K562 (cell line): Measurements from ENCODE around the gene TMSB10.

Experiments
- CTCF ChIP-seq, 3 experiments: IDR thresholded peaks in 2 of 3; conservative IDR thresholded peaks in 1 of 3; 2 replicates each; pipeline ENCODE4 v1.5.1; 2011 to 2012; ENCODE audit warnings: low read length in 3 of 3, mild to moderate bottlenecking in 3 of 3, control low read depth in 2 of 3, improper control_type of control experiment in 1 of 3, inconsistent platforms in 1 of 3, low read depth in 1 of 3, mixed read lengths in 1 of 3, moderate library complexity in 1 of 3; ENCODE audit not compliant: insufficient read depth in 2 of 3
- HDAC6 ChIP-seq: IDR thresholded peaks from 2 replicates; pipeline ENCODE4 v1.6.1; 2012; ENCODE audit warnings: low read depth, mild to moderate bottlenecking, control low read depth, inconsistent platforms, low read length, moderate library complexity
- JUND ChIP-seq, 2 experiments: IDR thresholded peaks; 2 replicates in 1 of 2; 3 replicates in 1 of 2; pipeline ENCODE4 v1.6.1; 2011; ENCODE audit warnings: borderline replicate concordance in 2 of 2, low read depth in 2 of 2, low read length in 2 of 2, improper control_type of control experiment in 1 of 2, missing biosample characterization in 1 of 2, missing genetic modification characterization in 1 of 2, missing genetic modification reagents in 1 of 2
- MAZ ChIP-seq, 2 experiments: fragments of 450-650 bp in 1 of 2; sonication (generic) in 1 of 2; formaldehyde crosslinking; IDR thresholded peaks in 1 of 2; conservative IDR thresholded peaks in 1 of 2; 2 replicates each; pipeline versions ENCODE4 v1.4.0 to v1.5.0; 2020; ENCODE audit warnings: mild to moderate bottlenecking in 1 of 2, missing genetic modification reagents in 1 of 2
- NCOA1 ChIP-seq: fragments of 450-650 bp; IDR thresholded peaks from 2 replicates; pipeline ENCODE4 v1.6.1; 2016; ENCODE audit warnings: low read depth
- NKRF ChIP-seq: fragments of 450-650 bp; IDR thresholded peaks from 2 replicates; pipeline ENCODE4 v1.6.1; 2016; ENCODE audit warnings: borderline replicate concordance
- RUNX1 ChIP-seq: sonication (generic); IDR thresholded peaks from 2 replicates; pipeline ENCODE4 v1.6.1; 2016; ENCODE audit warnings: antibody characterized with exemption, low read depth
- ZBTB26 ChIP-seq: fragments of 450-650 bp; formaldehyde crosslinking; IDR thresholded peaks from 2 replicates; pipeline ENCODE4 v1.4.0; 2022; ENCODE audit warnings: missing genetic modification characterization
- ZBTB40 ChIP-seq, 2 experiments: fragments of 450-650 bp in 1 of 2; sonication (generic) in 1 of 2; formaldehyde crosslinking in 1 of 2; IDR thresholded peaks; 2 replicates each; pipeline versions ENCODE4 v1.7.1 to v1.9.0; 2016 to 2022; ENCODE audit warnings: inconsistent platforms in 1 of 2, mild to moderate bottlenecking in 1 of 2, missing genetic modification reagents in 1 of 2
- ZMIZ1 ChIP-seq, 2 experiments: fragments of 150-350 bp in 1 of 2; IDR thresholded peaks; 2 replicates each; pipeline ENCODE4 v1.6.1; 2012 to 2016; ENCODE audit warnings: low read depth in 2 of 2, low read length in 2 of 2, mild to moderate bottlenecking in 1 of 2, moderate library complexity in 1 of 2
- ZNF253 ChIP-seq: fragments of 250-450 bp; sonication (Bioruptor Pico); conservative IDR thresholded peaks from 2 replicates; pipeline ENCODE4 v1.6.1; 2021; ENCODE audit warnings: mild to moderate bottlenecking
- ZNF263 ChIP-seq: sonication (generic); formaldehyde crosslinking; IDR thresholded peaks from 2 replicates; pipeline ENCODE4 v1.8.0; 2022; ENCODE audit warnings: mild to moderate bottlenecking, missing genetic modification reagents, borderline replicate concordance

- TF ChIP-seq JUND (IDR thresholded peaks at IDR 0.05; ENCODE audit: borderline replicate concordance, low read depth, low read length): no peak
- TF ChIP-seq JUND (tag; IDR thresholded peaks at IDR 0.05; ENCODE audit: borderline replicate concordance, low read depth, low read length): no peak
- no peak for TF ChIP-seq HDAC6
- no peak for TF ChIP-seq MAZ (CRISPR knock-in tag; conservative IDR thresholded peaks at IDR 0.05 in 1 of 2, IDR thresholded peaks at IDR 0.05 in 1 of 2)
- no peak for TF ChIP-seq CTCF (IDR thresholded peaks at IDR 0.05 in 2 of 3, conservative IDR thresholded peaks at IDR 0.05 in 1 of 3; ENCODE audit: insufficient read depth in 2 of 3, low read depth in 1 of 3, low read length in 3 of 3)
- no peak for TF ChIP-seq ZMIZ1 (IDR thresholded peaks at IDR 0.05; ENCODE audit: low read depth in 2 of 2, low read length in 2 of 2)
- TF ChIP-seq ZNF263 (CRISPR knock-in tag): no peak
- TF ChIP-seq NCOA1: no peak
- TF ChIP-seq NKRF: no peak
- TF ChIP-seq ZBTB26 (CRISPR knock-in tag): no peak
- TF ChIP-seq RUNX1: no peak
- TF ChIP-seq ZNF253: no peak
- TF ChIP-seq ZBTB40 (IDR thresholded peaks at IDR 0.05): no peak
- no peak for TF ChIP-seq ZBTB40 (CRISPR knock-in tag; IDR thresholded peaks at IDR 0.05)
Observed at GRCh38 chr2:84911135-84911678, 5.8 kb downstream of the TMSB10 start.
